Subcutaneous adipose tissue (tissue), 4 donors: ENCODE data around the gene SEMG2. TPM values are rescaled to one million over a fixed set of nuclear protein-coding genes. Genes with fewer than 3 reads are reported as not detected.

ENCODE experiments used
- CTCF ChIP-seq: fragments of 450-650 bp; IDR thresholded peaks from one replicate; pipeline ENCODE4 v1.5.1; 2016; ENCODE audit warnings: low read depth, mild to moderate bottlenecking, control low read depth, antibody characterized with exemption, moderate library complexity
- total RNA-seq, 4 donors: library from RNA; depleted of rRNA; stranded (reverse); fragments of >200 nt; gene quantifications; one replicate each; pipeline ENCODE4 v1.1.0, GENCODE V29; 2016

The SEMG2 gene
- total RNA-seq, 4 donors from 2014 or later = not detected

DNA sequence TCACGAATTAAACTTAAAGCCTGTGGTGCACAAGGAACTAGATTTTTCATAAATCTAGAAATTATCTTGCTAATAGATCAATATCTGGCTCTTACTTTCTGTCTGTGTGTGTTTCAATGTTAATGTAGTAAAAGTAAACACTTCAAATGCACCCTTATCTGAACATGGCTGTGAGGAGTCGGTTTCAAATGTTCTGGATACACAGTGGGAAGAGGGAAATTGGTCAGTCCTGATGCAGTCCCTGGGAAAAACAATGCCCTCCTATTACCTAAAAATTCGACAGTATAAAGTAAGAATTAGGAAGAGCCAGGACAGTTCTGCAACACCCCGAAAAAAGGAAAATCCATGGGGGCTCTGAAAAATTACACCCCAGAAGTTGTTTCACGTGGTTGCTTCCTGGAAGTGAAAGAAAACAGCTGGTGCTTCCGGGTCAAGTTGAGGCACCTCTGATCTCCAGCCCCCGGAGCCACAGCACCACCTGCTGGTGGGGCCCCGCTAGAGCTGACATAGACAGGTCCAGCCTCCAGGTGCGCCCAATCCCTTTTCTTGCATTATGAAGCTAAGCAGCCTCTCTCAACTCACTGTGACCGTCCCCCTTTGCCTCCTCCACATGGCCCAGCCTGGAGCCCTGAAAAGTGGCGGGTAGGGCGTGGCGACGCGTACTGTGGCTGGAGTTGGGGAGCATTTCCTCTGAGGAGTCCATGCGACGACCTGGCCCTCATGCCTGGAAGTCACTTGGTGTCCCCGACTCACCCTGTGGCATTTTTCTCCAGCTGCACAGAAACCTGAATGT lies 8.3 kb downstream of the SEMG2 start:
- TF ChIP-seq CTCF = no peak

DNA sequence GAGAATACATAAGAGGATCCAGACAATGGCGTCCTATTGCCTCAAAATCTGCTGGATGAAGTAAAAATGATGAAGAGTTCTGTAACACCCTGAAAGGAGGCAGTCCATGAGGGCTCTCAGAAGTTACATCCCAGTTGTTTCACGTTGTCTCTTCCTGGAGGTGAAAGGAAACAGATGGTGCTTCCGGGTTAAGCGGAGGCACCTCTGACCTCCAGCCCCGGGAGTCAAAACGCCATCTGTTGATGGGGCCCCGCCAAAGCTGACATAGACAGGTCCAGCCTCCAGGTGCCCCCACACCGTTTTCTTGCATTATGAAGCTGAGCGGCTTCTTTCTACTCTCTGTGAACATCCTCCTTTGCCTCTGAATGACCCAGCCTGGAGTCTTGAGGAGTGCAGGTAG lies 9.5 kb downstream of the SEMG2 start:
- no peak for TF ChIP-seq CTCF

DNA sequence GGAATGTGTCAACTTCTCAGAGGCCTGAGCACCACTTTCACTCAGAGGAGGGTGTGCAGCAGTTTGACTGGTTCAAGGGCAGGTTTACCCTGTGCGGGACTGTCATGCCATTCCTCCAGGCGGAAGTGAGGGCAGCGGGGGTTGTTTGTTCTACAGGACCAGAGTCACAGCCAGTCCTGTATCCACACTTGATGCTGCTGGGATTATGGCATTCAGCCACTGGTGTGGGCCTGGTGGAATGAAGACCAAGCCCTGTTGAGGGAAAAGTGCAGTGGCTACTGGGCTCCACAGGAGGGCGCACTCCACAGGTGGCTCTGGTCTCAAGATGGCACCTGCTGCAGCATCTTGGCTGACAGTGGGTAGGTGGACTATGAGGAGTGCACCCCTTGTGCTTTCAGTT lies 14.8 kb downstream of the SEMG2 start:
- no peak for TF ChIP-seq CTCF

DNA sequence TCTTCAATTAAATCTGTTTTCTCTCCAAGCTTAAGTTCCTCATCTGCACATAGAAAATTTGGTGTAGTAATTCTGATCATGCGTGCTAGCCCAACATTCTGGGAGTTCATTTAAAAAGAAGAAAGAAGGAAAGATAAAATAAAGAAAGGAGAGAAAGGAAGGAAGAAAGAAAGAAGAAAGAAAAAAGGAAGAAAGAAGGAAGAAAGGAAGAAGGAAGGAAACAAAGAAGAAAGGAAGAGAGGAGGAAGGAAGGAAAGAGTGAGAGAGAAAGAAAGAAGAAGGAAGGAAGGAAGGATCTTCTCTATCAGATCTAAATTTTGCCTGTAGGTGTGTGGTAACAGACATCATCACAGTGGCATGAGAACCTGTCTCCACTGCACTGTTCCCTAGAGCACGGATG lies 17.0 kb downstream of the SEMG2 start:
- no peak for TF ChIP-seq CTCF

DNA sequence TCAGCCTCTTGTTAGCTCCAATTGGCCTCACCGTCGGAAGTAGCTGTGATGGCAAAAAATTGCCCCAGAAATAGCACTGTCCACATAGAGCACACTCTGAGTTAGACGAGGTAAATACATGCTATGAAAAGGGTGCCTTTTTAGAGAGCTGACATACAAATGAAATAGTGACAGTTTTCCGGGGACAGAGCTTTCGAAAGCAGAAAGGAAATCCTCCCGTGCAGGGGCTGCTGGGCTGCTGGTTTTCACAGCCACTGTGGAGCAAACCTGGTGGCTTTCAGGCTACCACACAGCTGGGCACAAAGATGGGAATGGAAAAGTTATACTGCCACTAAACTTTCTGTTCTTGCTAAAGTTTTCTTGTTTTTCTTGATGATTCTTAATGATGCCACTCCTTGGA lies 24.9 kb downstream of the SEMG2 start:
- TF ChIP-seq CTCF = no peak

DNA sequence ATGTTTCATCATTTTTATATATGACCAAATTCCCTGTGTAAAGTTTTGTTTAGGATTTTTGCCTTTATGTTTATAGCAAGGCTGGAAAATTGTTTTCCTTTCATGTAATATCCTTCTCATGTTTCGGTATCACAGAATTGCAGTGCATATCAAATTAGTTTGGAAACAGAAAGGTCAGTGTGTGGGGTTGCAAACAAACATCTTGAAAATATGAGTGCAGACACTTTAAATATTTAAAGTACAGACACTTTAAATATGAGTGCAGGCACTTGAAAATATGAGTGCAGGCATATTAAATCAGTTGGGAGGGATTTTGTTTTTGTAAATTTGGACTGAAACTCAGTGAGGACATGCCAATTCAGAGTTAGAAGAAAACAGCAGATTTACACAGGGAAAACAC lies 26.7 kb downstream of the SEMG2 start:
- no peak for TF ChIP-seq CTCF

GRCh38 chr20:45248609-45249008 lies 27.4 kb downstream of the SEMG2 start:
- TF ChIP-seq CTCF = no peak
